SU-DHL-6 (cell line): ENCODE data around the gene SPHK2.

ENCODE experiments used
- H2AFZ ChIP-seq: fragments of 200-600 bp; sonication (generic); 2 replicates; pipeline ENCODE4 v1.6.1; 2014; ENCODE audit warnings: low read depth, mild to moderate bottlenecking, moderate library complexity, mixed read lengths, antibody characterized with exemption, low read length; ENCODE audit not compliant: severe bottlenecking
- H3F3A ChIP-seq: fragments of 200-600 bp; shearing (Covaris generic); 2 replicates; pipeline ENCODE4 v1.6.0; 2016; ENCODE audit warnings: antibody characterized with exemption, mild to moderate bottlenecking; ENCODE audit not compliant: insufficient read depth
- H3K27ac ChIP-seq: fragments of 200-600 bp; sonication (generic); 2 replicates; pipeline ENCODE4 v1.5.1; 2016; ENCODE audit warnings: low read depth, mild to moderate bottlenecking, low read length, moderate library complexity, mixed read lengths
- H3K27me3 ChIP-seq: fragments of 200-600 bp; sonication (generic), shearing (Covaris generic); 2 replicates; pipeline ENCODE4 v1.6.0; 2014; ENCODE audit warnings: mild to moderate bottlenecking, low read length
- H3K36me3 ChIP-seq: fragments of 200-600 bp; sonication (generic); 2 replicates; pipeline ENCODE4 v1.6.1; 2014; ENCODE audit warnings: mild to moderate bottlenecking, low read length, mixed read lengths
- H3K4me2 ChIP-seq: fragments of 300-600, 200-600 bp; shearing (Covaris generic), sonication (generic); 2 replicates; pipeline ENCODE4 v1.6.0; 2014; ENCODE audit warnings: low read length, low read depth, mild to moderate bottlenecking; ENCODE audit not compliant: poor library complexity, severe bottlenecking
- H3K4me3 ChIP-seq: fragments of 200-600 bp; sonication (generic); 2 replicates; pipeline ENCODE4 v1.5.1; 2014; ENCODE audit warnings: antibody characterized with exemption, low read length, mild to moderate bottlenecking, mixed read lengths; ENCODE audit not compliant: insufficient read depth, poor library complexity, severe bottlenecking
- H3K79me2 ChIP-seq: fragments of 200-600 bp; sonication (generic); 2 replicates; pipeline ENCODE4 v1.6.1; 2014; ENCODE audit warnings: mild to moderate bottlenecking, low read length, moderate library complexity; ENCODE audit not compliant: insufficient read depth
- H3K9ac ChIP-seq: fragments of 200-600 bp; sonication (generic); 2 replicates; pipeline ENCODE4 v1.7.0; 2014; ENCODE audit warnings: mild to moderate bottlenecking, low read length
- H3K9me2 ChIP-seq: fragments of 200-600 bp; sonication (generic); replicated peaks from 2 replicates; pipeline ENCODE4 v1.6.1; 2014; ENCODE audit warnings: low read length; ENCODE audit not compliant: insufficient read depth
- H3K9me3 ChIP-seq: fragments of 200-600 bp; sonication (generic); 2 replicates; pipeline ENCODE4 v1.6.1; 2014; ENCODE audit warnings: low read length, mixed read lengths; ENCODE audit not compliant: insufficient read depth
- H4K20me1 ChIP-seq: fragments of 200-600 bp; sonication (generic); 2 replicates; pipeline ENCODE4 v1.6.1; 2014; ENCODE audit warnings: low read depth, mild to moderate bottlenecking, antibody characterized with exemption, low read length, moderate library complexity, mixed read lengths
- EZH2phosphoT487 ChIP-seq: fragments of 200-600 bp; sonication (generic), shearing (Covaris generic); conservative IDR thresholded peaks from 2 replicates; pipeline ENCODE4 v1.6.1; 2018; ENCODE audit warnings: mild to moderate bottlenecking, antibody characterized with exemption, low read length, moderate library complexity, mixed read lengths
- TF ChIP-seq, protein P1 (sequence below): fragments of 200-600 bp; sonication (generic); IDR thresholded peaks from one replicate; pipeline ENCODE4 v1.5.1; 2017; ENCODE audit warnings: antibody characterized with exemption, mild to moderate bottlenecking, low read length, moderate library complexity; ENCODE audit not compliant: insufficient read depth, poor library complexity, severe bottlenecking

Gene SPHK2

DNA sequence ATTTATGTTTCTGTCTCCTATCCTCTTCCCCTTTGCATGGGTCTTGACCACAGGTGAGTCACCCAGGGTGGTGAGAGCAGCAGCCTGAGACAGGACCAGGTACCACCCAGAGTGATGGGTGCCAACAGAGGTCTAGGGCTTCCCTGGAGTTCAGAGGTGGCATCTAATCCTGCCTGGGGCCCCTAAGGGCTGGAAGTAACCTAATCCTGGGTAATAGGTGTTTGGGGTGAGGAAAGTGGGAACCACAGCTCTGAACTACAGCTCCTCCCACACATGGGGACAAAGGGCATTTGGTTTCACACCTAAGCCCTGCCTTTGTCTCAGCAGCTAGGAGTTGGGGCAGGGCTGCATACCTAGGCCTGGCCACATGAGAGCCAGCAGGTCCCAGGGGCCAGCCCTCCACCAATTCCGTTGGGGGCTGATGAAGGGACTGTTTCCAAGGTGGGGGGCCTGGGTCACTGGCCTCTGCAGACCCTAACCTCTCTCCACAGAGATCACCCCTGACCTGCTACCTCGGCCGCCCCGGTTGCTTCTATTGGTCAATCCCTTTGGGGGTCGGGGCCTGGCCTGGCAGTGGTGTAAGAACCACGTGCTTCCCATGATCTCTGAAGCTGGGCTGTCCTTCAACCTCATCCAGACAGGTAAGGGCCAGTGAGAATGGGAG, 8.0 kb downstream of the SPHK2 start:
- no peak overlapping the region for H3K4me2 ChIP-seq
- H3K36me3 ChIP-seq: no peaks in the 10 kb centered on the region
- H3K9ac ChIP-seq: no peak overlapping the region
- no peak overlapping the region for H2AFZ ChIP-seq
- peaks cover 5% of the 10 kb centered on the region; the same call in 1 of the 2 replicates for H3F3A ChIP-seq
- no peaks in the 10 kb centered on the region for H3K9me2 ChIP-seq
- H3K4me3 ChIP-seq: no peak overlapping the region
- H3K79me2 ChIP-seq: peaks cover 6% of the 10 kb centered on the region; the same call in 1 of the 2 replicates
- no peak overlapping the region for H3K27ac ChIP-seq
- TF ChIP-seq, protein P1, sequence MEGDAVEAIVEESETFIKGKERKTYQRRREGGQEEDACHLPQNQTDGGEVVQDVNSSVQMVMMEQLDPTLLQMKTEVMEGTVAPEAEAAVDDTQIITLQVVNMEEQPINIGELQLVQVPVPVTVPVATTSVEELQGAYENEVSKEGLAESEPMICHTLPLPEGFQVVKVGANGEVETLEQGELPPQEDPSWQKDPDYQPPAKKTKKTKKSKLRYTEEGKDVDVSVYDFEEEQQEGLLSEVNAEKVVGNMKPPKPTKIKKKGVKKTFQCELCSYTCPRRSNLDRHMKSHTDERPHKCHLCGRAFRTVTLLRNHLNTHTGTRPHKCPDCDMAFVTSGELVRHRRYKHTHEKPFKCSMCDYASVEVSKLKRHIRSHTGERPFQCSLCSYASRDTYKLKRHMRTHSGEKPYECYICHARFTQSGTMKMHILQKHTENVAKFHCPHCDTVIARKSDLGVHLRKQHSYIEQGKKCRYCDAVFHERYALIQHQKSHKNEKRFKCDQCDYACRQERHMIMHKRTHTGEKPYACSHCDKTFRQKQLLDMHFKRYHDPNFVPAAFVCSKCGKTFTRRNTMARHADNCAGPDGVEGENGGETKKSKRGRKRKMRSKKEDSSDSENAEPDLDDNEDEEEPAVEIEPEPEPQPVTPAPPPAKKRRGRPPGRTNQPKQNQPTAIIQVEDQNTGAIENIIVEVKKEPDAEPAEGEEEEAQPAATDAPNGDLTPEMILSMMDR: no peak
- TF ChIP-seq EZH2phosphoT487: no peak
- no peaks in the 10 kb centered on the region for H3K27me3 ChIP-seq
- no peaks in the 10 kb centered on the region for H4K20me1 ChIP-seq
- no peaks in the 10 kb centered on the region for H3K9me3 ChIP-seq

DNA sequence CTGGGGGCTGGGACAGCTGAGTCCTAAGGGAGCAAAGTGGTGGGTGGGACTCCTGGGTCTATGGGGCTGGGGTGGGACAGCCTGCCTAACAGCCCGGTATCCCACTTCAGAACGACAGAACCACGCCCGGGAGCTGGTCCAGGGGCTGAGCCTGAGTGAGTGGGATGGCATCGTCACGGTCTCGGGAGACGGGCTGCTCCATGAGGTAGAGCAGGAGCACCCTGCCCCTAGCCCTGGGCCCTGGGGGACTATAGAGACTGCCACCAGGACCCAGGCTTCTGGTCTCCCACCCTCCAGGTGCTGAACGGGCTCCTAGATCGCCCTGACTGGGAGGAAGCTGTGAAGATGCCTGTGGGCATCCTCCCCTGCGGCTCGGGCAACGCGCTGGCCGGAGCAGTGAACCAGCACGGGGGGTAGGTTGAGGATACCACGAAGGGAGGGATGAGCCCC, 8.6 kb downstream of the SPHK2 start:
- Histone ChIP-seq H3K79me2 (peaks cover 6% of the 10 kb centered on the region; the same call in 1 of the 2 replicates), H2AFZ (no peak overlapping the region), H3K4me2 (no peak overlapping the region), H3K27ac (no peak overlapping the region), H3K9me3 (no peaks in the 10 kb centered on the region), H3K27me3 (no peaks in the 10 kb centered on the region), H3F3A (peaks cover 5% of the 10 kb centered on the region; the same call in 1 of the 2 replicates), H3K4me3 (no peak overlapping the region), H3K9me2 (no peaks in the 10 kb centered on the region), H3K9ac (no peak overlapping the region), H3K36me3 (no peaks in the 10 kb centered on the region), H4K20me1 (no peaks in the 10 kb centered on the region)
- TF ChIP-seq, protein P1: no peak
- no peak for TF ChIP-seq EZH2phosphoT487

DNA sequence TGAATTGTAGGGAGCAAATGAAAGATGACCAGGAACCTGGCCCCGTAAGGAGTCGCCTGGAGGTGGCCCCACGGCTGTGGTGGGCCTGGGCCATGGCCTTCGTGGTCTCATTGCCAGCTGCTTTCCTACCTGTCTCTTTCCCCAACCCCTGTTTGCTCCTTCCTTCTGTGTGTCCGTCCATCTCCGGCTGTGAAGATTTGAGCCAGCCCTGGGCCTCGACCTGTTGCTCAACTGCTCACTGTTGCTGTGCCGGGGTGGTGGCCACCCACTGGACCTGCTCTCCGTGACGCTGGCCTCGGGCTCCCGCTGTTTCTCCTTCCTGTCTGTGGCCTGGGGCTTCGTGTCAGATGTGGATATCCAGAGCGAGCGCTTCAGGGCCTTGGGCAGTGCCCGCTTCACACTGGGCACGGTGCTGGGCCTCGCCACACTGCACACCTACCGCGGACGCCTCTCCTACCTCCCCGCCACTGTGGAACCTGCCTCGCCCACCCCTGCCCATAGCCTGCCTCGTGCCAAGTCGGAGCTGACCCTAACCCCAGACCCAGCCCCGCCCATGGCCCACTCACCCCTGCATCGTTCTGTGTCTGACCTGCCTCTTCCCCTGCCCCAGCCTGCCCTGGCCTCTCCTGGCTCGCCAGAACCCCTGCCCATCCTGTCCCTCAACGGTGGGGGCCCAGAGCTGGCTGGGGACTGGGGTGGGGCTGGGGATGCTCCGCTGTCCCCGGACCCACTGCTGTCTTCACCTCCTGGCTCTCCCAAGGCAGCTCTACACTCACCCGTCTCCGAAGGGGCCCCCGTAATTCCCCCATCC, 9.4 kb downstream of the SPHK2 start:
- peaks cover 8% of the 10 kb centered on the region; the same call in 1 of the 2 replicates for H3F3A ChIP-seq
- H3K9ac ChIP-seq: no peak overlapping the region
- H3K36me3 ChIP-seq: no peaks in the 10 kb centered on the region
- no peaks in the 10 kb centered on the region for H3K27me3 ChIP-seq
- no peaks in the 10 kb centered on the region for H4K20me1 ChIP-seq
- no peak overlapping the region for H2AFZ ChIP-seq
- peaks cover 2% of the 10 kb centered on the region; the same call in 1 of the 2 replicates for H3K79me2 ChIP-seq
- H3K27ac ChIP-seq: no peak overlapping the region
- H3K9me3 ChIP-seq: no peaks in the 10 kb centered on the region
- TF ChIP-seq, protein P1: no peak
- no peak for TF ChIP-seq EZH2phosphoT487
- H3K9me2 ChIP-seq: no peaks in the 10 kb centered on the region
- no peak overlapping the region for H3K4me3 ChIP-seq
- H3K4me2 ChIP-seq: no peak overlapping the region
